Left ventricle myocardium inferior (tissue), 1 donor: ENCODE measurements around the gene KCNQ1. TPM values are rescaled to one million over a fixed set of nuclear protein-coding genes. Genes with fewer than 3 reads are reported as not detected.

Source experiments
- DNase-seq: peaks from one replicate; pipeline ENCODE4 v3.0.0-alpha.2; 2020
- H3K27ac ChIP-seq: fragments of 200-600 bp; replicated peaks from 2 replicates; pipeline ENCODE4 v1.8.0; 2021
- H3K27me3 ChIP-seq: fragments of 200-600 bp; 2 replicates; pipeline ENCODE4 v1.8.0; 2021; ENCODE audit warnings: low read depth
- H3K36me3 ChIP-seq: fragments of 200-600 bp; 2 replicates; pipeline ENCODE4 v1.8.0; 2021
- H3K4me1 ChIP-seq: fragments of 200-600 bp; 2 replicates; pipeline ENCODE4 v1.8.0; 2021
- H3K4me3 ChIP-seq: fragments of 200-600 bp; 2 replicates; pipeline ENCODE4 v1.8.0; 2021; ENCODE audit warnings: mild to moderate bottlenecking, moderate library complexity
- H3K9me3 ChIP-seq: fragments of 200-600 bp; replicated peaks from 2 replicates; pipeline ENCODE4 v1.8.0; 2021
- intact Hi-C: fragments of 100-400 bp; cut with micrococcal nuclease; formaldehyde crosslinking; loops from one replicate; pipeline ENCODE4 v1.11.0; 2022
- total RNA-seq: library from RNA; stranded (reverse); fragmentation: NEBNext Ultra II Directional; extraction: Animal tissue kit (Norgen Biotek cat#: 25700); gene quantifications from one replicate; pipeline ENCODE4 v1.2.1, GENCODE V29; 2021
- TF ChIP-seq, protein P1 (sequence below): fragments of 200-600 bp; IDR thresholded peaks from 2 replicates; pipeline ENCODE4 v1.8.0; 2021; ENCODE audit warnings: antibody characterized with exemption, mild to moderate bottlenecking, borderline replicate concordance
- donor health status: DM: no; HTN: yes; CAD: no; lungs with severe emphysema.

KCNQ1 gene
- total RNA-seq, 1 donor from 2014 or later: 41.8 TPM

GRCh38 chr11:2468363-2469235, 23.8 kb downstream of the KCNQ1 start:
- Histone ChIP-seq H3K36me3 (no peaks in the 10 kb centered on the region), H3K27ac (no peak overlapping the region), H3K4me1 (peaks cover 41% of the 10 kb centered on the region), H3K9me3 (no peaks in the 10 kb centered on the region), H3K4me3 (no peak overlapping the region), H3K27me3 (peaks cover 10% of the 10 kb centered on the region)
- TF ChIP-seq, protein P1, sequence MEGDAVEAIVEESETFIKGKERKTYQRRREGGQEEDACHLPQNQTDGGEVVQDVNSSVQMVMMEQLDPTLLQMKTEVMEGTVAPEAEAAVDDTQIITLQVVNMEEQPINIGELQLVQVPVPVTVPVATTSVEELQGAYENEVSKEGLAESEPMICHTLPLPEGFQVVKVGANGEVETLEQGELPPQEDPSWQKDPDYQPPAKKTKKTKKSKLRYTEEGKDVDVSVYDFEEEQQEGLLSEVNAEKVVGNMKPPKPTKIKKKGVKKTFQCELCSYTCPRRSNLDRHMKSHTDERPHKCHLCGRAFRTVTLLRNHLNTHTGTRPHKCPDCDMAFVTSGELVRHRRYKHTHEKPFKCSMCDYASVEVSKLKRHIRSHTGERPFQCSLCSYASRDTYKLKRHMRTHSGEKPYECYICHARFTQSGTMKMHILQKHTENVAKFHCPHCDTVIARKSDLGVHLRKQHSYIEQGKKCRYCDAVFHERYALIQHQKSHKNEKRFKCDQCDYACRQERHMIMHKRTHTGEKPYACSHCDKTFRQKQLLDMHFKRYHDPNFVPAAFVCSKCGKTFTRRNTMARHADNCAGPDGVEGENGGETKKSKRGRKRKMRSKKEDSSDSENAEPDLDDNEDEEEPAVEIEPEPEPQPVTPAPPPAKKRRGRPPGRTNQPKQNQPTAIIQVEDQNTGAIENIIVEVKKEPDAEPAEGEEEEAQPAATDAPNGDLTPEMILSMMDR: no peak
- intact Hi-C loops: no loop called here
- no peak for DNase-seq

DNA sequence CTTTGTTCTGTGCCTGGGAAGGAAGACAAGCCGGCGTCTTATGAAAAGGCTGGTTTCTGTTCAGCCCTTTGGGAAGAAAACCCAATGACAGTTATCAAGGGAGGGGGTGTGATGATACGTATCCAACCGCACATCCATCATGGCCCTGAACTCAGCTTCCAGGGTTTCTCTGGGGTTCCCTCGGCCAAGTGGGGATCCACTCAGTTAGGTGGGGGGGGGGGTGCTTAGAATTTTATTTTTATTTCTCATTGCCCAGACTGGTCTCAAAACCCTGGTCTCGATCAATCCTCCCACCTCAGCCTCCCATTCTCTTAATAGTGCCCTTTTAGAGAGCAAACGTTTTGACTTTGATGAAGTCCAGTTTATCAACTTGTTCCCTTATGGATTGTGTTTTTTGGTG, 25.7 kb downstream of the KCNQ1 start:
- no peak overlapping the region for H3K4me3 ChIP-seq
- H3K36me3 ChIP-seq: no peaks in the 10 kb centered on the region
- no peaks in the 10 kb centered on the region for H3K9me3 ChIP-seq
- TF ChIP-seq, protein P1: no peak
- H3K27me3 ChIP-seq: peaks cover 12% of the 10 kb centered on the region
- no peak for DNase-seq
- intact Hi-C loops: no loop called here
- no peak overlapping the region for H3K27ac ChIP-seq
- peaks cover 42% of the 10 kb centered on the region for H3K4me1 ChIP-seq

DNA sequence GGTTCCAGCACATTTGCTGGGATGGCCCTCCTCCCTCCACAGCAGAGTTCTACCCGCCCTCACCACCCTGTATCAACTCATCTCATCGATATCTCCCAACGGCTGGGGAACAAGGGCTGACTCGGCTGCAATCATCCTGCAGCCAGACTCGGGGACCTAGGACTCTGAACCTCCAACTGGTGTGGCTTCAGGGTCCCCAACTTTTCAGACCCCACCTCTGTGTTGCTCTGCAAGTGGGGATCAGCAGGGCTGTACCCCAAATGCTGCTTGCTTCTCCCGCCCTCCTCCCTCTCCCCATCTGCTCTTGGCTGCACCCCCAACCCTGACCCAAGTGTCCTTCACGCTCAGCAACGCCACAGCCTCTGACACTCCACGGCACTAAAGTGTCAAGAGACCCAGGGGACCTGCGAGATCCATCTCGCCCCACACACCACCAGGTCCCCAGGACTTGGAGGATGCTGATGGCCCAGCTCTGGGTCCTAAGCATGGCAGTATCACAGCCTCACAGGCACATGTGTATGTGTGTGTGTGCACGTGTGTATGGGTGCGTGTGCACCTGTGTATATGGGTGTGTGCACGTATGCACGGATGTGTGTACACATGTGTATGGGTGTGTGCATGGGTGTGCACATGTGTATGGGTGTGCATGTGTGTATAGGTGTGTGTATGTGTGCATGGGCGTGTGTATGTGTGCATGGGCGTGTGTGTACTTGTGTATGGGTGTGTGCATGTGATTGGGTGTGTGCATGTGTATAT, 26.4 kb downstream of the KCNQ1 start:
- intact Hi-C loops: no loop called here
- Histone ChIP-seq H3K27ac (no peak overlapping the region), H3K27me3 (peaks cover 12% of the 10 kb centered on the region), H3K4me1 (peaks cover 35% of the 10 kb centered on the region), H3K9me3 (no peaks in the 10 kb centered on the region), H3K36me3 (no peaks in the 10 kb centered on the region), H3K4me3 (no peak overlapping the region)
- TF ChIP-seq, protein P1: no peak
- no peak for DNase-seq

GRCh38 chr11:2471804-2472096, 26.9 kb downstream of the KCNQ1 start:
- H3K36me3 ChIP-seq: no peaks in the 10 kb centered on the region
- intact Hi-C loops: no loop called here
- DNase-seq: no peak
- H3K9me3 ChIP-seq: no peaks in the 10 kb centered on the region
- TF ChIP-seq, protein P1: no peak
- no peak overlapping the region for H3K27ac ChIP-seq
- H3K4me3 ChIP-seq: no peak overlapping the region
- H3K4me1 ChIP-seq: peaks cover 29% of the 10 kb centered on the region
- peaks cover 12% of the 10 kb centered on the region for H3K27me3 ChIP-seq

- H3K36me3 ChIP-seq: no peaks in the 10 kb centered on the region
- TF ChIP-seq, protein P1: no peak
- intact Hi-C loops: no loop called here
- no peak overlapping the region for H3K27ac ChIP-seq
- peaks cover 31% of the 10 kb centered on the region for H3K4me1 ChIP-seq
- H3K4me3 ChIP-seq: no peak overlapping the region
- no peak for DNase-seq
- H3K27me3 ChIP-seq: peaks cover 12% of the 10 kb centered on the region
- no peaks in the 10 kb centered on the region for H3K9me3 ChIP-seq
These were observed 27.8 kb downstream of the KCNQ1 start for GRCh38 chr11:2472428-2473186.
